Kidney (tissue), 14 donors: Measurements from ENCODE around the gene LRRC39. TPM values are rescaled to one million over a fixed set of nuclear protein-coding genes. Genes with fewer than 3 reads are reported as not detected.

ENCODE experiments used
- DNase-seq, 5 donors: peaks; one replicate each; pipeline ENCODE4 v3.0.0-alpha.2; 2013 to 2020
- FAIRE-seq: peaks from 2 replicates; lab custom pipeline; 2012; peaks lifted over from hg19 to GRCh38; lab: Jason Lieb, UNC
- H3K27ac ChIP-seq, 2 donors: one replicate each; pipeline ENCODE4 v1.7.0; 2013; ENCODE audit warnings: low read depth in 2 of 2, low read length in 2 of 2, inconsistent platforms in 1 of 2
- H3K27me3 ChIP-seq: one replicate; pipeline ENCODE4 v1.7.1; 2013; ENCODE audit warnings: low read length, inconsistent platforms; ENCODE audit not compliant: control insufficient read depth, insufficient read depth
- H3K36me3 ChIP-seq, 3 donors: one replicate each; pipeline versions ENCODE4 v1.7.0 to v1.7.1; 2013; ENCODE audit warnings: low read length in 3 of 3, control low read depth in 1 of 3, inconsistent platforms in 1 of 3; ENCODE audit not compliant: insufficient read depth in 3 of 3, control insufficient read depth in 2 of 3
- H3K4me1 ChIP-seq, 3 donors: one replicate each; pipeline versions ENCODE4 v1.7.0 to v1.7.1; 2013; ENCODE audit warnings: low read length in 3 of 3, inconsistent platforms in 1 of 3, low read depth in 1 of 3; ENCODE audit not compliant: control insufficient read depth in 2 of 3, insufficient read depth in 2 of 3
- H3K4me3 ChIP-seq, 3 donors: one replicate each; pipeline versions ENCODE4 v1.7.0 to v1.8.1; 2013; ENCODE audit warnings: low read length in 3 of 3, control low read depth in 1 of 3, inconsistent platforms in 1 of 3
- H3K9ac ChIP-seq, 3 donors: one replicate each; pipeline versions ENCODE4 v1.7.0 to v1.7.1; 2013; ENCODE audit warnings: low read length in 3 of 3, control low read depth in 1 of 3, inconsistent platforms in 1 of 3
- H3K9me3 ChIP-seq, 3 donors: one replicate each; pipeline versions ENCODE4 v1.7.0 to v1.7.1; 2013; ENCODE audit warnings: low read length in 3 of 3, control low read depth in 1 of 3, inconsistent platforms in 1 of 3; ENCODE audit not compliant: control insufficient read depth in 2 of 3, insufficient read depth in 1 of 3
- intact Hi-C: fragments of 100-400 bp; cut with DNase I; formaldehyde crosslinking; loops from one replicate; pipeline ENCODE4 v1.11.1; 2022
- polyA plus RNA-seq: library from polyadenylated mRNA; stranded (reverse); fragments of 350-450 nt; fragmentation: Illumina TruSeq; extraction: RNeasy Lipid Tissue Mini Kit (QIAGEN cat#74804); gene quantifications from one replicate; pipeline ENCODE4 v1.2.3, GENCODE V29; 2014; ENCODE audit warnings: low read depth, low replicate concordance; ENCODE audit not compliant: insufficient read depth
- total RNA-seq: library from RNA; stranded (reverse); fragmentation: NEBNext Ultra II Directional; extraction: Animal tissue kit (Norgen Biotek cat#: 25700); gene quantifications from one replicate; pipeline ENCODE4 v1.2.1, GENCODE V29; 2021
- TF ChIP-seq, protein P1 (sequence below): IDR thresholded peaks from 3 replicates; pipeline ENCODE4 v1.5.1; 2012; ENCODE audit warnings: mild to moderate bottlenecking, moderate library complexity, borderline replicate concordance; ENCODE audit not compliant: insufficient read depth; ENCODE audit errors: extremely low read depth
- donor health status: control.
- donor health status: control.
- donor health status: control.
- donor health status: control.
- donor health status: control.
- donor health status: DM: yes; HTN: yes; CAD: no.
- donor health status: Normal renal cell carcinoma (clear cell type).

LRRC39 gene
- total and polyA plus RNA-seq, 2 donors from 2014 or later, result 0.35 to 0.45 TPM

DNA sequence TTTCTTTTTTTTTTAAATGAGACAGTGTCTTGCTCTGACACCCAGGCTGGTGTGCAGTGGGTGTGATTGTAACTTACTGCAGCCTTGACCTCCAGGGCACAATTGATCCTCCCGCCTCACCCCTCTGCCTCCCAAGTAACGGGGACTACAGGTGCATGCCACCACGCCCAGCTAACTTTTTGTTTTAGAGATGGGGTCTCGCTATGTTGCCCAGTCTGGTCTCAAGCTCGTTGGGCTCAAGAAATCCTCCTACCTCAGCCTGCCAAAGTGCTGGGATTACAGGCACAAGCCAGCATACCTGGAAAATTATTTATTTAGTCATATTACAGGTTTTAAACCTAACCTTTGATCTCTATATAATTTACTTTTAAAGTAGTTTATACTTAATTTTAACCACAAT lies 13.4 kb downstream of the LRRC39 start:
- no peak overlapping the region for H3K27ac ChIP-seq
- no peaks in the 10 kb centered on the region for H3K9me3 ChIP-seq
- TF ChIP-seq, protein P1, sequence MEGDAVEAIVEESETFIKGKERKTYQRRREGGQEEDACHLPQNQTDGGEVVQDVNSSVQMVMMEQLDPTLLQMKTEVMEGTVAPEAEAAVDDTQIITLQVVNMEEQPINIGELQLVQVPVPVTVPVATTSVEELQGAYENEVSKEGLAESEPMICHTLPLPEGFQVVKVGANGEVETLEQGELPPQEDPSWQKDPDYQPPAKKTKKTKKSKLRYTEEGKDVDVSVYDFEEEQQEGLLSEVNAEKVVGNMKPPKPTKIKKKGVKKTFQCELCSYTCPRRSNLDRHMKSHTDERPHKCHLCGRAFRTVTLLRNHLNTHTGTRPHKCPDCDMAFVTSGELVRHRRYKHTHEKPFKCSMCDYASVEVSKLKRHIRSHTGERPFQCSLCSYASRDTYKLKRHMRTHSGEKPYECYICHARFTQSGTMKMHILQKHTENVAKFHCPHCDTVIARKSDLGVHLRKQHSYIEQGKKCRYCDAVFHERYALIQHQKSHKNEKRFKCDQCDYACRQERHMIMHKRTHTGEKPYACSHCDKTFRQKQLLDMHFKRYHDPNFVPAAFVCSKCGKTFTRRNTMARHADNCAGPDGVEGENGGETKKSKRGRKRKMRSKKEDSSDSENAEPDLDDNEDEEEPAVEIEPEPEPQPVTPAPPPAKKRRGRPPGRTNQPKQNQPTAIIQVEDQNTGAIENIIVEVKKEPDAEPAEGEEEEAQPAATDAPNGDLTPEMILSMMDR, result no peak
- no peak for DNase-seq
- no peaks in the 10 kb centered on the region for H3K36me3 ChIP-seq
- no peak for FAIRE-seq
- H3K4me3 ChIP-seq, result no peak overlapping the region
- no peak overlapping the region for H3K9ac ChIP-seq
- intact Hi-C loops, result no loop called here
- no peaks in the 10 kb centered on the region for H3K27me3 ChIP-seq
- no peaks in the 10 kb centered on the region for H3K4me1 ChIP-seq

DNA sequence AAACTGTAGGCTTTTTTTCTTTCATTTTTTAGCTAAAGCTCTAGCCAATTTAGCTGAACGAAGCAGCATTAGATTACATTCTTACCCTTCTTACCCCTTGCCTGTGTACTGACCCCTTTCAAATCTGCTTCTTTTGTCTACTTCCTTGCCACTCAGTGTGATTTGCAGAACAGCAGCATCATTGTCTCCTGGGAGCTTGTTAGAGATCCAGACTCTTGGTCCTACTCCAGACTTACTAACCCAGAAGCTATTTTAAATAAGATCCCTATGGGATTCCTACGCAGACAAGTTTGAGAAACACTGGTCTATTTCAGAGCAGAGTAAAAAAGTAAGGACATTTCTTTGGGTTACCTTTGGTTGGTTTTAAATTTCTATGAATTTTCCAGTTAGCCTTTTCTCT lies 13.8 kb downstream of the LRRC39 start:
- Histone ChIP-seq H3K27me3 (no peaks in the 10 kb centered on the region), H3K36me3 (no peaks in the 10 kb centered on the region), H3K9ac (no peak overlapping the region), H3K4me3 (no peak overlapping the region), H3K27ac (no peak overlapping the region), H3K9me3 (no peaks in the 10 kb centered on the region), H3K4me1 (no peaks in the 10 kb centered on the region)
- TF ChIP-seq, protein P1, result no peak
- FAIRE-seq, result no peak
- intact Hi-C loops, result no loop called here
- DNase-seq, result peak in 2 of 5 donors; percentile 7 to 10

DNA sequence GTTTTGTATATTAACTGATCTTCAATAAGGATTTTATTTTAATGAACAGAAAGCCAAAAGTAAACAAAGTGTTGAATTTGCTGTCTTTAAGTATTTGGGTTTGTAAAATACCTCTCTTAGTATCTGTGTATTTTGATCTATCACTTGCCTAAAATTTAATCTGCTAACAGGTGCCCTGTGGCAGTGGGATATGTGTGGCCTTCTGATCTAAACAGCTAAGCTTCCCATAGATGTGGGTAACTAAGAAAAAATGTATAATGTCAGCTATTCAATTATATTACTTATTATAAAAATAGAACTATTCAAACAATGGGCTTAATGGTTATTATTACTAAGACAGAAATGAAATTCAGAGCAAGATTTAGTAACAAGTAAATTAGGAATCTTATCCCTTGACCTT lies 15.2 kb downstream of the LRRC39 start:
- TF ChIP-seq, protein P1, result no peak
- H3K27me3 ChIP-seq, result no peaks in the 10 kb centered on the region
- no peak for DNase-seq
- no peak overlapping the region for H3K4me3 ChIP-seq
- no peaks in the 10 kb centered on the region for H3K36me3 ChIP-seq
- no peak overlapping the region for H3K9ac ChIP-seq
- no peaks in the 10 kb centered on the region for H3K9me3 ChIP-seq
- H3K4me1 ChIP-seq, result no peaks in the 10 kb centered on the region
- intact Hi-C loops, result no loop called here
- H3K27ac ChIP-seq, result no peak overlapping the region
- FAIRE-seq, result no peak

- no peak for DNase-seq
- intact Hi-C loops, result no loop called here
- no peak for FAIRE-seq
These were observed 25.8 kb downstream of the LRRC39 start for GRCh38 chr1:100152271-100152670.

More at GRCh38 chr1:100152271-100152670, 25.8 kb downstream of the LRRC39 start:
- H3K9ac ChIP-seq, result no peak overlapping the region
- H3K36me3 ChIP-seq, result peaks cover 0 to 3% (median 1%) of the 10 kb centered on the region in 3 donors
- no peaks in the 10 kb centered on the region for H3K4me1 ChIP-seq
- H3K4me3 ChIP-seq, result no peak overlapping the region
- no peaks in the 10 kb centered on the region for H3K9me3 ChIP-seq
- H3K27me3 ChIP-seq, result no peaks in the 10 kb centered on the region
- H3K27ac ChIP-seq, result no peak overlapping the region
- TF ChIP-seq, protein P1, result no peak
